Keratinocyte (primary cell): ENCODE data around the gene CCR7. TPM values are rescaled to one million over a fixed set of nuclear protein-coding genes. Genes with fewer than 3 reads are reported as not detected.
A peak's percentile ranks its signal among the peaks of the same experiment; 100 is the strongest.

Source experiments
- DNase-seq: peaks from one replicate; pipeline ENCODE4 v3.0.0-alpha.2; 2011; ENCODE audit warnings: low read depth, missing footprints, low spot score
- FAIRE-seq: peaks from 2 replicates; lab custom pipeline; 2011; peaks lifted over from hg19 to GRCh38; lab: Jason Lieb, UNC
- H2AFZ ChIP-seq: 2 replicates; pipeline ENCODE4 v1.6.0; 2012; ENCODE audit warnings: low read length, control low read depth, inconsistent platforms; ENCODE audit not compliant: control insufficient read depth
- H3K27ac ChIP-seq: 2 replicates; pipeline ENCODE4 v1.5.1; 2011; ENCODE audit warnings: low read length; ENCODE audit not compliant: control insufficient read depth, insufficient read depth
- H3K27me3 ChIP-seq: 3 replicates; pipeline ENCODE4 v1.6.0; 2011; ENCODE audit warnings: low read length; ENCODE audit not compliant: control insufficient read depth, insufficient read depth; ENCODE audit errors: extremely low read depth
- H3K36me3 ChIP-seq, 2 experiments: 2 replicates in 1 of 2; 3 replicates in 1 of 2; pipeline ENCODE4 v1.5.1; 2011; ENCODE audit warnings: low read length in 2 of 2, mild to moderate bottlenecking in 1 of 2; ENCODE audit not compliant: control insufficient read depth in 2 of 2, insufficient read depth in 2 of 2; ENCODE audit errors: extremely low read depth in 1 of 2
- H3K4me1 ChIP-seq: 3 replicates; pipeline ENCODE4 v1.5.1; 2011; ENCODE audit warnings: low read length; ENCODE audit not compliant: control insufficient read depth, insufficient read depth; ENCODE audit errors: extremely low read depth
- H3K4me2 ChIP-seq: 3 replicates; pipeline ENCODE4 v1.6.0; 2011; ENCODE audit warnings: low read depth, low read length; ENCODE audit not compliant: control insufficient read depth, insufficient read depth; ENCODE audit errors: extremely low read depth
- H3K4me3 ChIP-seq, 3 experiments: fragments of 200-600 bp in 1 of 3; sonication (generic) in 1 of 3; 2 replicates in 2 of 3; 3 replicates in 1 of 3; pipeline ENCODE4 v1.5.1; 2011 to 2016; ENCODE audit warnings: low read length in 3 of 3, mild to moderate bottlenecking in 3 of 3, control low read depth in 2 of 3, inconsistent platforms in 1 of 3, low read depth in 1 of 3, mixed read lengths in 1 of 3, mixed run types in 1 of 3, moderate library complexity in 1 of 3; ENCODE audit not compliant: control insufficient read depth in 2 of 3, insufficient read depth in 2 of 3; ENCODE audit errors: extremely low read depth in 1 of 3
- H3K79me2 ChIP-seq: 2 replicates; pipeline ENCODE4 v1.6.0; 2012; ENCODE audit warnings: low read length; ENCODE audit not compliant: control insufficient read depth, insufficient read depth
- H3K9ac ChIP-seq: 3 replicates; pipeline ENCODE4 v1.6.0; 2011; ENCODE audit warnings: low read length; ENCODE audit not compliant: control insufficient read depth, insufficient read depth; ENCODE audit errors: extremely low read depth
- H3K9me1 ChIP-seq: 3 replicates; pipeline ENCODE4 v1.6.0; 2011; ENCODE audit warnings: low read length; ENCODE audit not compliant: control insufficient read depth, insufficient read depth; ENCODE audit errors: extremely low read depth
- H3K9me3 ChIP-seq: 2 replicates; pipeline ENCODE4 v1.5.1; 2012; ENCODE audit warnings: low read depth, low read length; ENCODE audit not compliant: control insufficient read depth
- H4K20me1 ChIP-seq: 3 replicates; pipeline ENCODE4 v1.6.0; 2011; ENCODE audit warnings: low read length; ENCODE audit not compliant: control insufficient read depth, insufficient read depth; ENCODE audit errors: extremely low read depth
- CTCF ChIP-seq, 3 experiments: IDR thresholded peaks in 1 of 3; conservative IDR thresholded peaks in 1 of 3; optimal IDR thresholded peaks in 1 of 3; 2 replicates in 2 of 3; 3 replicates in 1 of 3; pipeline versions ENCODE3 to v1.5.1; 2011; ENCODE audit warnings: low read length in 3 of 3, mild to moderate bottlenecking in 3 of 3, moderate library complexity in 2 of 3, control low read depth in 1 of 3, inconsistent platforms in 1 of 3; ENCODE audit not compliant: insufficient read depth in 2 of 3; ENCODE audit errors: extremely low read depth in 1 of 3
- EZH2 ChIP-seq: IDR thresholded peaks from one replicate; pipeline ENCODE4 v1.6.1; 2012; ENCODE audit warnings: inconsistent platforms, mild to moderate bottlenecking, low read length, moderate library complexity
- dilution Hi-C: fragments of 300-500 bp; cut with MboI; formaldehyde crosslinking; loops from one replicate; pipeline ENCODE4 v1.7.0; 2020; ENCODE audit warnings: low sequenced_read_pairs; ENCODE audit not compliant: extremely low pct_ligation_motif_present
- polyA plus RNA-seq, 5 experiments: library from polyadenylated mRNA; depleted of rRNA in 3 of 5; stranded (reverse) in 3 of 5; stranded (forward) in 1 of 5; unstranded in 1 of 5; fragments of >200 nt; gene quantifications; 1 replicate in 1 of 5; 2 replicates in 3 of 5; 3 replicates in 1 of 5; pipeline versions ENCODE4 v1.2.1 to v1.2.3, GENCODE V29; 2011 to 2012; ENCODE audit warnings: missing spikeins in 2 of 5, low read depth in 1 of 5, low replicate concordance in 1 of 5

The CCR7 gene
- polyA plus RNA-seq, 1 donor (not counting 4 experiments of a cell fraction or from before 2014, with no cell fraction given), result 0.16 TPM

GRCh38 chr17:40532520-40533253 is 32.6 kb downstream of the CCR7 start:
- no peaks in the 10 kb centered on the region for H3K9me3 ChIP-seq
- H3K9me1 ChIP-seq, result no peaks in the 10 kb centered on the region
- peak overlapping the region; percentile 31 for H2AFZ ChIP-seq
- H4K20me1 ChIP-seq, result no peaks in the 10 kb centered on the region
- H3K4me3 ChIP-seq, result peak overlapping the region in 1 of 3 experiments; percentile 13
- FAIRE-seq, result no peak
- no peaks in the 10 kb centered on the region for H3K27me3 ChIP-seq
- H3K4me2 ChIP-seq, result peak overlapping the region; percentile 57
- peak overlapping the region; percentile 44 for H3K9ac ChIP-seq
- peaks cover 67% of the 10 kb centered on the region for H3K4me1 ChIP-seq
- TF ChIP-seq EZH2 (no peak), CTCF (optimal IDR thresholded peaks at IDR 0.05 in 1 of 3, IDR thresholded peaks at IDR 0.05 in 1 of 3, conservative IDR thresholded peaks at IDR 0.05 in 1 of 3; ENCODE audit: extremely low read depth in 1 of 3, insufficient read depth in 2 of 3, low read length in 3 of 3) (no peak)
- dilution Hi-C loops, result no loop called here
- no peaks in the 10 kb centered on the region for H3K36me3 ChIP-seq
- DNase-seq, result no peak
- no peaks in the 10 kb centered on the region for H3K79me2 ChIP-seq
- H3K27ac ChIP-seq, result peak overlapping the region; percentile 65

GRCh38 chr17:40531051-40531991 is 34.0 kb downstream of the CCR7 start:
- Histone ChIP-seq H3K27ac (peak overlapping the region; percentile 68), H3K27me3 (no peaks in the 10 kb centered on the region)
- dilution Hi-C loops, result no loop called here

More at GRCh38 chr17:40531051-40531991, 34.0 kb downstream of the CCR7 start:
- DNase-seq (no peak), FAIRE-seq (peak; percentile 66)
- Histone ChIP-seq H3K4me3 (no peak overlapping the region), H3K4me1 (peaks cover 56% of the 10 kb centered on the region), H3K9ac (peak overlapping the region; percentile 26), H3K9me1 (no peaks in the 10 kb centered on the region), H3K36me3 (peaks cover 2% of the 10 kb centered on the region in 2 experiments), H3K79me2 (no peaks in the 10 kb centered on the region), H3K4me2 (no peak overlapping the region), H4K20me1 (no peaks in the 10 kb centered on the region), H2AFZ (no peak overlapping the region), H3K9me3 (no peaks in the 10 kb centered on the region)
- TF ChIP-seq CTCF (optimal IDR thresholded peaks at IDR 0.05 in 1 of 3, IDR thresholded peaks at IDR 0.05 in 1 of 3, conservative IDR thresholded peaks at IDR 0.05 in 1 of 3; ENCODE audit: extremely low read depth in 1 of 3, insufficient read depth in 2 of 3, low read length in 3 of 3) (no peak), EZH2 (no peak)
